GM23338 (cell line): ENCODE measurements around the gene DHDDS. TPM values are rescaled to one million over a fixed set of nuclear protein-coding genes. Genes with fewer than 3 reads are reported as not detected.

Experiments
- ATAC-seq: fragments of 200-7000 bp; cut with Tn5 transposase; 3 replicates; pipeline ENCODE4 v1.9.1; 2020
- DNase-seq: peaks from one replicate; pipeline ENCODE4 v3.0.0-alpha.2; 2015; ENCODE audit warnings: low spot score
- H2AFZ ChIP-seq: fragments of 200-600 bp; sonication (generic); 2 replicates; pipeline ENCODE4 v1.8.0; 2016; ENCODE audit warnings: antibody characterized with exemption, mild to moderate bottlenecking, moderate library complexity
- H3F3A ChIP-seq: fragments of 200-600 bp; sonication (generic); replicated peaks from 2 replicates; pipeline ENCODE4 v1.8.0; 2017; ENCODE audit warnings: antibody characterized with exemption, mixed run types, low read depth
- H3K27ac ChIP-seq: fragments of 200-600 bp; sonication (generic); 2 replicates; pipeline ENCODE4 v1.6.1; 2016; ENCODE audit warnings: low read depth
- H3K27me3 ChIP-seq: fragments of 200-600 bp; sonication (generic); 2 replicates; pipeline ENCODE4 v1.8.0; 2016; ENCODE audit warnings: mild to moderate bottlenecking, mixed run types, moderate library complexity; ENCODE audit not compliant: insufficient read depth
- H3K36me3 ChIP-seq: fragments of 200-600 bp; sonication (generic); 2 replicates; pipeline ENCODE4 v1.8.0; 2016; ENCODE audit warnings: mild to moderate bottlenecking; ENCODE audit not compliant: insufficient read depth
- H3K4me1 ChIP-seq: fragments of 200-600 bp; sonication (generic); 2 replicates; pipeline ENCODE4 v1.8.0; 2016; ENCODE audit warnings: mild to moderate bottlenecking, moderate library complexity; ENCODE audit not compliant: insufficient read depth
- H3K4me2 ChIP-seq: fragments of 200-600 bp; sonication (generic); 2 replicates; pipeline ENCODE4 v1.7.1; 2017; ENCODE audit warnings: mixed run types
- H3K4me3 ChIP-seq: fragments of 200-600 bp; sonication (generic); 2 replicates; pipeline ENCODE4 v1.6.1; 2016; ENCODE audit warnings: mixed run types
- H3K79me2 ChIP-seq: fragments of 200-600 bp; sonication (generic); replicated peaks from 2 replicates; pipeline ENCODE4 v1.8.0; 2017; ENCODE audit warnings: mild to moderate bottlenecking; ENCODE audit not compliant: insufficient read depth
- H3K9me2 ChIP-seq: fragments of 200-600 bp; sonication (generic); 2 replicates; pipeline ENCODE4 v1.8.0; 2017; ENCODE audit not compliant: insufficient read depth
- H4K20me1 ChIP-seq: fragments of 200-600 bp; sonication (generic); replicated peaks from 2 replicates; pipeline ENCODE4 v1.8.0; 2017; ENCODE audit warnings: mild to moderate bottlenecking; ENCODE audit not compliant: insufficient read depth
- H3K27ac Mint-ChIP-seq: 2 replicates; pipeline ENCODE4 v1.8.0; 2020; ENCODE audit warnings: inconsistent platforms, mild to moderate bottlenecking, moderate library complexity, mixed read lengths
- H3K27me3 Mint-ChIP-seq: 3 replicates; pipeline ENCODE4 v1.8.0; 2022; ENCODE audit warnings: low read depth, mild to moderate bottlenecking, moderate library complexity, mixed read lengths, inconsistent platforms; ENCODE audit not compliant: insufficient read depth, poor library complexity
- H3K36me3 Mint-ChIP-seq: 3 replicates; pipeline ENCODE4 v1.8.0; 2021; ENCODE audit warnings: low read depth, mild to moderate bottlenecking, inconsistent platforms, moderate library complexity, mixed read lengths
- H3K4me1 Mint-ChIP-seq: 3 replicates; pipeline ENCODE4 v1.8.0; 2020; ENCODE audit warnings: mild to moderate bottlenecking, inconsistent platforms, mixed read lengths
- H3K4me3 Mint-ChIP-seq: 3 replicates; pipeline ENCODE4 v1.8.0; 2021; ENCODE audit warnings: moderate library complexity, mild to moderate bottlenecking, inconsistent platforms, mixed read lengths
- H3K9me3 Mint-ChIP-seq: 3 replicates; pipeline ENCODE4 v1.8.0; 2020; ENCODE audit warnings: moderate library complexity, mild to moderate bottlenecking, inconsistent platforms, mixed read lengths
- EZH2phosphoT487 ChIP-seq: fragments of 200-600 bp; sonication (generic); IDR thresholded peaks from one replicate; pipeline ENCODE4 v1.8.1; 2018; ENCODE audit warnings: antibody characterized with exemption; ENCODE audit not compliant: unreplicated experiment
- STAT1 ChIP-seq: IDR thresholded peaks from one replicate; pipeline ENCODE4 v1.6.1; 2016; ENCODE audit warnings: antibody characterized with exemption; ENCODE audit not compliant: unreplicated experiment
- ZNF462 ChIP-seq: fragments of 250-450 bp; sonication (Bioruptor Pico); IDR thresholded peaks from 2 replicates; pipeline ENCODE4 v1.5.0; 2020; ENCODE audit warnings: mild to moderate bottlenecking, moderate library complexity
- polyA plus RNA-seq: library from polyadenylated mRNA; unstranded; fragments of >200 nt; fragmentation: Nextera tagmentation; extraction: Ambion mirVana; gene quantifications from 2 replicates; pipeline ENCODE4 v1.2.1, GENCODE V29; 2016
- total RNA-seq: library from RNA; depleted of rRNA; stranded (reverse); fragments of >200 nt; shearing (Covaris generic); gene quantifications from 2 replicates; pipeline ENCODE4 v1.2.3, GENCODE V29; 2014
- TF ChIP-seq, protein P1 (sequence below): IDR thresholded peaks from one replicate; pipeline ENCODE4 v1.6.1; 2018; ENCODE audit warnings: antibody characterized with exemption; ENCODE audit not compliant: unreplicated experiment

Gene DHDDS
- total and polyA plus RNA-seq, 2 experiments from 2014 or later: 32.6 to 49.5 TPM

GRCh38 chr1:26388791-26389445, 43.2 kb upstream of the DHDDS start (continued):
- TF ChIP-seq ZNF462 (no peak), EZH2phosphoT487 (no peak)
- TF ChIP-seq, protein P1, sequence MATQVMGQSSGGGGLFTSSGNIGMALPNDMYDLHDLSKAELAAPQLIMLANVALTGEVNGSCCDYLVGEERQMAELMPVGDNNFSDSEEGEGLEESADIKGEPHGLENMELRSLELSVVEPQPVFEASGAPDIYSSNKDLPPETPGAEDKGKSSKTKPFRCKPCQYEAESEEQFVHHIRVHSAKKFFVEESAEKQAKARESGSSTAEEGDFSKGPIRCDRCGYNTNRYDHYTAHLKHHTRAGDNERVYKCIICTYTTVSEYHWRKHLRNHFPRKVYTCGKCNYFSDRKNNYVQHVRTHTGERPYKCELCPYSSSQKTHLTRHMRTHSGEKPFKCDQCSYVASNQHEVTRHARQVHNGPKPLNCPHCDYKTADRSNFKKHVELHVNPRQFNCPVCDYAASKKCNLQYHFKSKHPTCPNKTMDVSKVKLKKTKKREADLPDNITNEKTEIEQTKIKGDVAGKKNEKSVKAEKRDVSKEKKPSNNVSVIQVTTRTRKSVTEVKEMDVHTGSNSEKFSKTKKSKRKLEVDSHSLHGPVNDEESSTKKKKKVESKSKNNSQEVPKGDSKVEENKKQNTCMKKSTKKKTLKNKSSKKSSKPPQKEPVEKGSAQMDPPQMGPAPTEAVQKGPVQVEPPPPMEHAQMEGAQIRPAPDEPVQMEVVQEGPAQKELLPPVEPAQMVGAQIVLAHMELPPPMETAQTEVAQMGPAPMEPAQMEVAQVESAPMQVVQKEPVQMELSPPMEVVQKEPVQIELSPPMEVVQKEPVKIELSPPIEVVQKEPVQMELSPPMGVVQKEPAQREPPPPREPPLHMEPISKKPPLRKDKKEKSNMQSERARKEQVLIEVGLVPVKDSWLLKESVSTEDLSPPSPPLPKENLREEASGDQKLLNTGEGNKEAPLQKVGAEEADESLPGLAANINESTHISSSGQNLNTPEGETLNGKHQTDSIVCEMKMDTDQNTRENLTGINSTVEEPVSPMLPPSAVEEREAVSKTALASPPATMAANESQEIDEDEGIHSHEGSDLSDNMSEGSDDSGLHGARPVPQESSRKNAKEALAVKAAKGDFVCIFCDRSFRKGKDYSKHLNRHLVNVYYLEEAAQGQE: no peak

GRCh38 chr1:26389604-26390247, 42.4 kb upstream of the DHDDS start:
- ATAC-seq (no peak), DNase-seq (no peak)
- Mint-ChIP-seq H3K27ac (no peak overlapping the region), H3K4me1 (peaks cover 34% of the 10 kb centered on the region), H3K9me3 (no peaks in the 10 kb centered on the region; the same call in 2 of the 3 replicates), H3K36me3 (no peaks in the 10 kb centered on the region), H3K4me3 (no peak overlapping the region), H3K27me3 (peaks cover 10% of the 10 kb centered on the region)
- H3K79me2 ChIP-seq: no peaks in the 10 kb centered on the region
- H3K4me2 ChIP-seq: no peak overlapping the region
- H3K36me3 ChIP-seq: no peaks in the 10 kb centered on the region
- H2AFZ ChIP-seq: no peak overlapping the region
- peaks cover 15% of the 10 kb centered on the region for H3K4me1 ChIP-seq
- H3K27ac ChIP-seq: no peak overlapping the region
- no peaks in the 10 kb centered on the region for H3K9me2 ChIP-seq
- H3F3A ChIP-seq: no peaks in the 10 kb centered on the region
- no peak overlapping the region for H3K4me3 ChIP-seq
- no peaks in the 10 kb centered on the region for H3K27me3 ChIP-seq
- H4K20me1 ChIP-seq: no peaks in the 10 kb centered on the region
- TF ChIP-seq STAT1: no peak
- TF ChIP-seq, protein P1: no peak
